GM21737 (cell line): Measurements from ENCODE around the gene TCF20.

Source experiments
- ATAC-seq: cut with Tn5 transposase; IDR thresholded peaks from one replicate; pipeline ENCODE4 v1.9.1; 2021; ENCODE audit warnings: mild to moderate bottlenecking, moderate library complexity; ENCODE audit not compliant: unreplicated experiment

Gene TCF20

DNA sequence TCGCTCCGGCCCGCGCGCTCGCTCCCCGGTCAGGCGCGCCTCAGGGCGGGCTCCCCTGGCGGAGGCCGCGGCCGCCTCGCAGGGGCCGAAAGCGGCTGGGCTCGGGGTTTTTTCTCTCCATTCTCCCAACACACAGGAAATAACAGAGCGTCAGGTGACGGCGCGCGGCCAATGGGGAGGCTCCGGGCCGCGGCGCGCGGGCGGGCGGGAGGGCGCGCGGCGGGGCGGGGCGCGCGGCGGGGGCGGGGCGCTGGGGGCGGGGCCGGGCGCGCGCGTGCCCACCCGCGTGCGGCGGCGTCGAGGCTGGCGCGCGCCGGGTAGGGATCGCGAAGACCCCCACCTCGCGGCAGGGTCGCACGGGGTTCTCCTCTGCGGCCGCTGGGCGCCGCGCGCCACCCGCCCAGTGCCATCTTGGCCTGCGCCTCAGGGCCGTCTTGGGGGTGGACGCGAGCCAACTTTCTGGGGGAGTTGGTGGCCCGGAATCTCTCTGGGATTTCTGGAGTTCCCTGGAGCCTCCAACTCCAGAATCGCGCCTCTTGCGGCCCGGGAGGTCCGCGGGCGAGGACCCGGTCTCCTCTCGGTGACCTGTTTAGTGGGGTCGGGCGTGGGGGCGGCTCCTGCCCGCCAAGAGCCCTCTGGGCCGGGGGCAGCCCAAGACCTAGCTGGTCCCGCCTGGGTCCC is at the start of gene TCF20:
Gene TCF20, minus strand, starts transcription at position 144 of the 681 bp plus-strand sequence. CDS start 55,348 bp downstream, outside the sequence.
- ATAC-seq: peak; percentile 39

DNA sequence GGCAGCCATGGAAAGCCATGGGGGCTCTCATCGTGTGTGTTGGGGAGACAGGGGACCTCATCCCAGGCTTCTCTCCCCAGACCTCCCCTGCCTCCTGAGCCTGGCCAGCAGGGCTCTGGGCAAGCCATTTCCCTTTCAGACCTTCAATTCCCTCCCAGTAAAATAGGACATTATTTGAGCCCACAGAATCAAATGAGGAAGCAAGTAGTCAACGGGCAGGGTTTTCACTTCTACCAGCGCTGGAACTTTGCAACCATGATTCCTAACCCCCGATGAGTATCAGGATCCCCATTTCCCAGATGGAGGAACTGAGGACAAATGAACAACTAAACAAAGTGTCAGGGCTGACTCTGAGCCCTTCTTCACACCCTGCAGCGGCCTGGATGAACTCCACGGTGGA is 48.9 kb upstream of the TCF20 start:
- no peak for ATAC-seq

DNA sequence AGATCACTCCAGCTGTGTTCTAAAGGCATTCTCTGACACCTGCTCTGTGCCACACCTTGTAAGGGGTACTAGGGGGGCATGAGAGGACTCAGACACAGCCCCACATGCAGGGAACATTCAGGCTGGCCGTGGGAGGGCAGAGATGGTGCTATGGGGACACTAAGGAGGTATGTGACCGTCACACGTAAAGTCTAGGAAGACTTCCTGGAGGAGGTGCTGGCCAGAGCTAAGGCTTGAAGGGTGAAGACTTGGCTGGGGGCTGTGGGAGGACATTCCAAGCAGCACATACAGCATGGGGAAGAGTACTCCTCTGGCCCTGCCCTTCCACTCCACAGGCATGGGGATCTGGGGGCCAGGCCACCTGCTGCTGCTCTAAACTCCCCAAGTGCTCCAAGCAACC is 48.5 kb upstream of the TCF20 start:
- no peak for ATAC-seq

DNA sequence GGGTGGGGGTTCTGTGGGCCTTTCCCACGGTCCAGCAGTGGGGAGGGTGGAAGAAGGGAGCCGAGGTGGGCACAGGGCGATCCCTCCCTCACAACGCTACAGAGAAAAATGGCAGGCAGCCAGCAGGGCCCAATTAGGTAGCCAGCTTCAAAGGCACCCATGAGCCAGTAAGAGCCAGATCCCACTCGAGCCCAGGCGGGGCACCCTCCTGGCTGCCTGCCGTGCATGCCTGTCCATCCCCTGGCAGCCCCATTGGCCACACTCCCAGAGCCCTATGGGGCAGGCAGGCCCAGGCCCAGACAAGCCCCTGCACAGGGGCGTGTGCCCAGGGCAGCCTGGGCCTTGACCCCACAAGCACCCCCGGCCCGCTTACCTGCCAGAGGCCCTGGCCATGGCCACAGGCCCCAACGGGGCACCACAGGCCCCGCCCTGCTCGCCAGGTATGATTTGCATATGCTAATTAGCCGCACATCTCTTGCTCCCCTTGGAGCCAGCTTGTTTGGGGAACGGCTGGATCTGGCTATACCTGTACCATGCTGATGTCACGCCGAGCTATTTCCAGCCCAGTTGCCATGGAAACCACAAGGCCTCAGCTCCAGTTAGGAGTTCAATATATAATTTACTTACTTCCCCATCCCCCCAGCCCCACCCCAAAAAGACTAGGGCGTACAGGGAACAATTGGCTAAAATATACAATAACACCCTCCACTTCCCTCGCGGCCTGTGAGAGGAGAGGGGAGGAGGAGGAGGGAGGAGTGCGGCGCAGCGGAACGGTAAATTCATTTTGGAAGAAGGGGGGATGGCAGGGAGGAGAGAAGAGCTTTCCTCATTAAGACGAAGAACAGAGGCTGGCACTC is 47.5 kb upstream of the TCF20 start:
- no peak for ATAC-seq

DNA sequence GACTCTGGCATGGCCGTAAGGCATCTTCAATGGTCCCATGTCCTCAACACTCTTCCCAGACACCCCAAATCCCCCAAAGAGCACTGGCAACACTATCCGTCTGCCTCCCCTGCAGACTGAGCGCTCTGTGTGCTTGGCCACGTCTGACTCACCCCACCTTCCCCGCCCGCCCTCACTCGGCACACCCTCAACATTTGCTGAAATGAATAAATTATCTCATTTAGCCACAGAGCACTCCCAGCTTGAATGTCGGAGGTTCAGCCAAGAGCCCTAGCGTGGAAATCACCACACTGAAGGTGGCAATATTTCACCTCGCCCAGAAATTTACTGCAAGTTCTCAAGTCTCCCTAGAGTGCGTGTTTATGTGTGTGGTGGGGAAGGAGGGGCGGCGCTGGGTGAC is 46.6 kb upstream of the TCF20 start:
- ATAC-seq: no peak

DNA sequence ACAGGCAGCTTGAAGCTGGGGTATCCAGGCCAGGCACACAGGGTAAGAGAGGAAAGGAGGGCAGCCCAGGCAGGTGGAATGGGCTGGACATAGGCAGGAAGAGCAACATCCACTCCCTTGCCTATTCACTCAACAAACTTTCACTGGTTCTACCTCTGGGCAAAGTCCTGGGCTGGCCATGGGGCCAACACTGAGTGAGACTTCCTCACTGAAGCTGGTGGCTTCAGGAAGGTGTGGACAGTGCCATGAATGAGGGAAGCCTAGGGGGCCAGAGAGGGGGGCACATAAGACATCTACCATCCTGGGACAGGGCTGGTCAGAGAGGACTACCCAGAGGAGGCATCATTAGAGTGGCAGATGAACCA is 44.9 kb upstream of the TCF20 start:
- ATAC-seq: no peak

DNA sequence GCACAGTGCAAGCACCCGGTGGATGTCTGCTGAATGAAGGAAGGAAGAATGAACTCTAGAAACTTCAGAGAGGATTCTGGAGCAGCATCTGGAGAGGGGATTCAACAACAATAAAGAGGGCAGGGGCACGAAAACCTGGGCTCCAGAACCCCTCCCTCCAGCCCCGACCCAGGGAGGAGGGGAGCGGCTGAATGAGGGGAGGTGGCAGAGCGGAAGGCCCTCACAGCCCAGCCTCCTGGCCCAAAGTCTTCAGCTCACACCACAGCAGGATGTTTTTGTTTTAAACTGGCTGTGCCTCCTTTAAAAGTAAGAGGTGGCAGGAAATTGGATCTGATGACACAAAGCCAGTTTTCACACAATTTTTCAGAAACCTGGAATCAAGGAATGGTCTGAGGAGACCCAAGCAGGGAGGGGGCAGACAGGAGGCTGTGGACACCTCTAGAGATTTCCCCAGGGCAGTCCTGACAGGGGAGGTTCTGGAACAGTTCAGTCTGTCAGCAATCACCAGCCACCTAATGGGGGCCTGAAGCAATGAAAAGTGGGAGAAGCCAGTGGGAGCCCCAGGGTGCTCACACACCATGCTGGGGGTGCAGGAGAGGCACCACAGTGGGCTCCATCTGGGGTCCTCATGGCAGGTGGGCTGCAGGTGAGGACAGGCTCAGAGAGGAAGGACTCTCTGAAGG is 44.4 kb upstream of the TCF20 start:
- ATAC-seq: no peak

DNA sequence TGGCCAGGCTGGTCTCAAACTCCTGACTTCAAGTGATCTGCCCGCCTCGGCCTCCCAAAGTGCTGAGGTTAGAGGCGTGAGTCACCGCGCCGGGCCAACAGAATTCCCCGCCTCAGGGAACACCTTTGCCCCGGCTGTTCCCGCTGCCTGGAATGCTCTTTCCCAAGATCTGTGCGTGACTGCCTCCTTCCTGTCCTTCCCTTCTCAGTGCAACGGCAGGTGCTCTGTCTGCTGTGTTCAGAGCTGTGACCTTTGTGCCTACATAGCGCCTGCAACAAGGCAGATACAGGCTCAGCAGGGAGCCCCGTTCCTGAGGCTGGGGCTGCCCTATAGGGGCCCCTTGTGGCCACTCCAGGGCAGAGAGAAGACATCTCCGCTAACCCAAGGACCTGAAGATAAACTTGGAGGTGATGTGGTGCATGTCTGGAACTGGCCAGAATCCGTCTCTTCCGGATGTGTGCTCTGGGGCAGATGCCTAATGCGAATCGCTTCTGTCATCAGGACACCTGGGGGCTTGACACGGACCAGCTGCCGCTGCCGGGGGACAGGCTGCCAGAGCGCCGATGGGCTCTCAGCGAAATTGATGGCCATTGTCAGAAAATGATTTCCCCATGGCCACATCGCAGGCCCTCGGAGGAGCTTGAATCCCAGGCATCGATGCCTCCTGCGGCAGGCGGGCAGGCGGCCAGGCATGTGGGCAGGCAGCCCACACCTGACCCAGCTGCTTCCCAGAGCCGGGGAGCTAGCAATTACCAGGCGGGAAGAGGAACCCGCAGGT is 43.5 kb upstream of the TCF20 start:
- ATAC-seq: no peak

DNA sequence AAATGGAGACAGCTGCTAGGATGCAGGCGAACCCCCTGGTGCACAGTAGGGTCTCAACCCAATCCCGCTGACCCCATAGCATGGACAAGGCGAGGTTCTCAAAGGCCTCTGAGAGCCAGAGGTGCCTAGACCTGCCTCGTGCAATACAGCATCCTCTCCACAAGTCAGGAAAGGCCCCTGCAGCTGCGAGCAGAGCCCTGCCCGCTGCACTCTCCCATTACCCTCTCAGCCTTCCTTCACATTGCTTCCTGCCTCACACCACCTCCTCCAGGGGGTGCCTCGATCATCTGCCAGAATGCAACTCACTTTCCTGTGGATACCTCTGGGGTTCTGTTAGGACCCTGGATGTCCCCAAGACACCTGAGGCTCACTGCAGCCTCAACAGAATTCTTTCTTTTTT is 42.8 kb upstream of the TCF20 start:
- ATAC-seq: no peak

DNA sequence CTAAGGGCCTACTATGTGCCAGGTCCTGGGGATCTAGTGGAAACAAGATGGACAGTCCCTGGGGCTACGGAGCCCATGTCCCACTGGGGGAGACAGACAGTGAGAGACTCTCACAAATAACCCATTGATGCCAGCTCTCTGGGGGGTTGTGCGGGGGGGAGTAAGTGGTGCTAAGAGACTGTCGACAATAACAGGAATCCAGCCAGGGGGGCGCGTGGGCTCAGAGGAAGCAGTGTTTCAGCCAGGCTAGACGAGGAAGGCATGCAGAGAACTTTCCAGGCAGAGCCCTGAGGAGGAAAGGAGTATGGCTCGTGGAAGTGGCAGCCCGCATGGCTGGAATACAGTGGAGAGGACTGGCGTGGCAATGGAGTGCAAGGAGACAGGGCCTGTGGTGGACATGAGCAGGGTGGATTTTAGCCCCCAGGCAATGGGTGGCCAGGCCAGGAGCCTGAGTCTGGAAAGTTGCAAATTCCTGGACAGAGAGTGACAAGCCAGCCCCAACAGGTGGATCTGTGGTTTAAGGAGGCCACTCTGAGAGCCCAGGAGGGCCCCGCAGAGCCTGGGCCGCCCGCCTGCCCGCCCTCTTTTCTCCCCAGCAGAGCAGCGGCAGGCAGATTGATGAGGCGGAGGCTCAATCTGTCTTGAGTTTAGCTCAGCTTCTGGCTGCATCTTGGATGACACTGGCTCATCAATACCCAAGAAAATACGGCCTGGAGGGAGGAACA is 40.0 kb upstream of the TCF20 start:
- ATAC-seq: no peak

DNA sequence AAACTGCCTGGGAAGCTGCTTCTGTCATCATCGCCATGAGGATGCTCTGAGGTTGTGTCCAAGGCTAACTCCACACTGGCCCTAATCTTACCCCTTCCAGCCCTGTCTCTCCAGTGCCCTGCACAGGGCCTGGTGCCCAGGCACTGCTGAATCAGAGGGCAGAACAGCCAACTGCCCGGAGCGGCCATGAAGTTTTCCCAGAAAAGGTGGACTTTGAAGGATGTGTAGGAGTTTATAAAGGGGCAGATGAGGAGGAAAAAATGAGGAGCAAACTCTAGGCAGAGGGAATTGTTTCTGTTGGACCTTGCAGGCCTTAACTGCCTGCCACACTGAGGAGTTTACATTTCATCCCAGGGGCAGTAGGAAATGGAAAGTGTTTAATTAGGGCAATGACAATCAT is 39.4 kb upstream of the TCF20 start:
- no peak for ATAC-seq

DNA sequence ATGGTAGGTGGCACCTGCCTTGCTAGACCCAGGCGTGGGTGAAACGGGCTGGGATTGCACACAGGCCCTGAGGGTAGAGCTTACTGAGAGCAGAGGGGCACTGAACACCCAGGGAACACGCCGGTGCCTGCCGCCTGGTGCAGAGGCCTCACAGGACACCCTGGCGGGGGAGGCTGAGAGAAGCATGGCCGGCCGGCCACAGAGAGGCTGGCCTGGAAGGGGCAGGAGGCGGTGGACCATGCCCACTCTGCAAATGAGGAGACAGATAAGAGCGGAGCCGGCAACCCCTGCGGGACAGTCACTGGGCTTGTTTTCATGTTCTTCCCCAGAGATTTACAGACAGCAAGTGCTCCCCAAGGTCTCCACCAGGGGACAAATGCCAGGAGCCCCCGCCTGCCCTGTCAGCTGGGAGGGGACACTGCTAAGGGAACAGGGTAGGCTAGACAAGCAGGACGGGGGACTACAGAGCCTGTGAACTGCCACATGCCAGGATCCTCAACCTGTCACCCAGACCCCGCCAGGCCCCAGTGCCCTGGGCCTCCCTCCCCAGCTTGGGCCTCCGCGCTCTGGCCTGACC is 38.5 kb upstream of the TCF20 start:
- no peak for ATAC-seq

DNA sequence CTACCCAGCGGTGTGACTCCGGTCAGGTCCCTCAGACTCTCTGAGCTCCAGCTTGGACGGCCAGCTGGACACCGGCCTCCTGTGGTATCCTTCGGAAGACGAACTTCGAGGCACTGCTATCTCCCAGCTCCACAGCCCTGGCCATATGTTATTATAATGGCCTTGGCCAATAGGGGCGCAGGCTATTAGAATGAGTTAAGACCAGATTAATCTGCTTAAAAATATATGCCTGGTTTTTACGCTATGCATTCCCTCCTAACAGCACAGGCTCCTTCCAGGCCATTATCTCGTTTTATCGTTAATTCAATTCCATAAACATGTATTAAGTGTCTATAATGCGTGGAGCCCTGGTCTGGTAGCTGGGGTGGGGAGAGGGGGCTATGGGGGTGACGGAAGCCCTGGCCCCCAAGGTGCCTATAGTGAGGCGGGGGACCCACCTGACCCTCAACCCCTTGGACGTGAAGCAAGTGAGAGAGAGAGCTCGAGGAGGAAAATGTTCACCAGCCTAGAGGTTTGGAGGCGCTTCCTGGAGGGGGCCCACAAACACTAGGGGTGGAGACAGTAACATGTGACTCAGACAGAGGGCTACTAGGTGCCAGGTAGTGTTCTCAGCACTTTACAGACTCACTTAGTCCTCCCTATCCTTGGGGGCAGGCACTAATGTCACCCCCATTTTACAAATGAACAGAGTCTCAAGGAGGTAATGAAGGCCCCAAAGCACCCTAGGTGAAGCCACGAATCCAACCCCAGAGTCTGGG is 37.5 kb upstream of the TCF20 start:
- no peak for ATAC-seq

DNA sequence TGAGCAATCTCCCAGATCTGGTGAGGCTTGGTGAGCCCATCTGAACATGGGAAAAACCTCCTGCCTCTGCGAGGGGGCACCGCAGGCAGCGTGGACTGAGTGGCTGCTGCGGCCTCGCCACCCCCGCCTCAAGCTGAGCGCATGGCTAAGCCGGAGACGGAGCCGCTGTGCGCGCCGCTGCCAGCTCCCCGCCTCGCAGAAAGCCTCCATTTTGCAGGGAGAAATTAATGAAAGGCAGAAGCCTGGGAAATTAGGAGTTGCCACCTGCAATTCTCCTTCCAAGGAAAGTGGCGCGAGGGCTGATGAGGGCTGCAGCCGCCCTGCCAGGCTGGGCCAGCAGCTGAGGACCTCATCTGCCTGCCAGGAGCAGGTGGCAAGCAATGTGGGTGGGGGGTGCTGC is 35.6 kb upstream of the TCF20 start:
- ATAC-seq: no peak

DNA sequence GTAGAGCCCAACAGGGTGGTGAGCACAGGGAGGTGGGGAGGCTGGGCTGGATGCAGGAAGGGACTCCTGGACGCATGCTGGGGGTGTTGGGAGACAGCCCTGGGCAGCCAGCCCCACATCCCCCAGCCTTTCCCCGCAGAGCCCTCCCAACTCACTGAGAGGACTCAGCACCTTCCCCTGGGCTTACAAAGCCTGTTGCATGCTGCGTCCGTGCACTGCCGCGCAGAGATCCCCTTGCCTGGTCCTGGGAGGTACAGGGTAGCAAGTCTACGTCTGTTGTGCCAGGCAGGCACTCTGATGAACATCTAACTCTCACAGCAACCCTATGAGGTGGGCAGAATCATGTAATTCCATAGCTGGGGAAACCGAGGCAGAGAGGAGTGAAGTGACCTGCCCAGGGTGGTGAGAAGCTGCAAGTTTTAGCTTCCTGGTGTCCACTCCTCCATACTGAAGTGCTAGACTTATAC is 33.9 kb upstream of the TCF20 start:
- no peak for ATAC-seq

DNA sequence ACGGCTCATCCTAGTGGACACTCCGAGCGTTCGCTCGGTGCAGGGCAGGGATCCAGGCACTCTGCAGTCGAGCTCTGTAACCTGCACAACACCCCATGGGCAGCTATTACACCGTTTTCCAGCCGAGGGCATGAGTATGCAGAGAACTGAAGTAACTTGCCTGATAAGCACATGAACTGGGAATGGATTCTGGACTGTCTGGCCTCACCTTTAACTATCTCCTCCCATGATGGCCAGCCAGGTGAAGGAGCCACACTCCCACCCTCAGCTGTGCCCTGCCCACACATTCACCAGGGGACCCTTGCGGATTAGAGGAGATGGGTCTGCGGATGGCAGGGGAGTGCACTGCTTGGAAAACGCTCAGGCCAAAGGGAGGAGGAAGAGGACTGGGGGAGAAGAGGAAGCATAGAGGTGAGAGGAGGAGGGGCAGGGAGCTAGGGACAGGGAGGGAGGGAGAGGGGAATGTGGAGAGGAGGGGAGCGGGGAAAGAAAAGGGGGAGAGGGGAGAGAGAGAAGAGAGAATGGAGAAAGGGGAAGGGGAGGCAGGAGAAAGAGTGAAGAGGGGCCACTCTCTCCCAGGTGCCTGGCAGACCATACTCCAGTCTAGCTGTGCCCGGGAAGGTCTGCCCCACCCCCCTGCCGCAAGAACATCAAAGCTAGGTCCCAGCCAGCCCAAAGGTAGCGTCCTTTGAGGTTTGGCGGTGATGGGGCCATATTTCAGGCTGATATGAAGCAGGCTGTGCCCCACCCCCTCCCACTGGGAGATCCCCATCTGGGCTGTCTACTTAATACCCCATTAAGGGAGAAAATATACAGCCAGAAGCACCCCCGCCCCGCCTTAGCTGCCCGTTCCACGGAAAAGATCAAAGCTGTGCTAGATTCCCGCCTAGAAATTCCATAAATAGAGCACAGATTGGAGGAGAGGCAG is 33.2 kb upstream of the TCF20 start:
- no peak for ATAC-seq

DNA sequence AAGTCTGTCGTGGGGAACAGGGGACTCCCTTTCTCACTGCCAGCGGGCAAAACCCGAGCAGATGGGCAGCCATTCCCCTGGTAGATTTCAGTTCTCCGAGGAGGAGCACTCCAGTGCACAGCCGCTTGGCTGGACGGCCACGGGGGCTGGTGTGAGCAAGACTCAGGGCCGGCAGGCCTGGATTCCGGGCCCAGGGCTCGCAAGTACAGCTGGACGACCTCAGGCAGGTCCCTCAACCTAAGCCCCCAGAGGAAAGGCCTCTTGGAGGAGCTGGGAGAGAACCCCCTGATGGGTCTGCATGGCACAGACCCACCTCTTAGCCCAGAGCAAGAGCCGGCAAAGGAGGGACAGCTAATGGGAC is 31.3 kb upstream of the TCF20 start:
- no peak for ATAC-seq

DNA sequence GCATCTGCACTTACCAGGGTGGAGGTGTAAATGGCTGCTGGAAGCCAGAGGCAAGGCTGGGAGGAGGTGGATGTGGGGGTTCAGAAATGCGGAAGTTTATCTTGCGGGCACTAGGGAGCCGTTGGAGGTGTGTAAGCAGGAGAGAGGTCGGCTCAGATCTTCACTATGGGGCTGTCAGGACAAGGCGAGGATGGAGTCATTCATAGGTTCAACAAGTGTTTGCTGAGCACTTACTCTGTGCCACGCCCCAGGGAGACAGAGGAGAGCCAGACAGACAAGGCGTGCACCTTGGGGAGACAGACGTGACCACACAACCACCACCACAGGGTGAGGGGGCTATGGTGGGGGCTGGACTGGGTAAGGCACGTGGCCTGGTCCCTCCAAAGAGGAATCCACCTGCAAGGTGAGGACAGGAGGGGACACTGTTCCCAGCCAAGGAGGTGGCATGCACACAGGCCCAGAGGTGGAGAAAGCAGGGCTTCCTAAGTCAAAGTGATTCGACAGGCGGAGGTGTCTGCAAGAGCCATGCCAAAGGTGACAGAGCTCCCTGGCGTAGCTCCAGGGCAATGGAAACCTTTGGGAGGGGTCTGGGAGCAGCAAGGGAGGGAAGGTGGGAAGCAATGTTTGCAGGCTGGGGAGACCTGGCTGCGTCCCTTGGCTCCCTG is 30.8 kb upstream of the TCF20 start:
- no peak for ATAC-seq
